Spinal cord (tissue), 10 donors: ENCODE measurements around the gene STXBP1. TPM values are rescaled to one million over a fixed set of nuclear protein-coding genes. Genes with fewer than 3 reads are reported as not detected.
A peak's percentile ranks its signal among the peaks of the same experiment; 100 is the strongest.

Source experiments
- DNase-seq, 6 donors: peaks; one replicate each; pipeline versions ENCODE4 v3.0.0 to v3.0.0-alpha.2; 2013 to 2015; ENCODE audit warnings: low spot score in 6 of 6, low read depth in 4 of 6
- H3K27ac ChIP-seq: one replicate; pipeline ENCODE4 v1.5.1; 2013; ENCODE audit warnings: low read depth, low read length, control low read depth
- H3K27me3 ChIP-seq: one replicate; pipeline ENCODE4 v1.6.1; 2013; ENCODE audit warnings: low read length; ENCODE audit not compliant: control insufficient read depth, insufficient read depth
- H3K36me3 ChIP-seq: one replicate; pipeline ENCODE4 v1.6.1; 2013; ENCODE audit warnings: low read length; ENCODE audit not compliant: control insufficient read depth, insufficient read depth
- H3K4me1 ChIP-seq: one replicate; pipeline ENCODE4 v1.6.1; 2013; ENCODE audit warnings: low read length; ENCODE audit not compliant: control insufficient read depth, insufficient read depth
- H3K4me3 ChIP-seq: one replicate; pipeline ENCODE4 v1.5.1; 2013; ENCODE audit warnings: low read depth, low read length, control low read depth
- H3K9me3 ChIP-seq: one replicate; pipeline ENCODE4 v1.6.1; 2013; ENCODE audit warnings: low read length; ENCODE audit not compliant: control insufficient read depth, insufficient read depth
- WGBS: methylation state at CpG from one replicate; pipeline ENCODE4 v1.1.5; 2013; ENCODE audit warnings: missing lambda C conversion rate; ENCODE audit not compliant: insufficient coverage; 5-methylcytosine and 5-hydroxymethylcytosine counted together
- long read RNA-seq, 4 donors: transcript quantifications; one replicate each; lab custom pipeline, GENCODE V29; 2026
- polyA plus RNA-seq, 2 donors: library from polyadenylated mRNA; unstranded; fragments of 120-200 nt; gene quantifications; one replicate each; pipeline ENCODE4 v1.2.1, GENCODE V29; 2013; ENCODE audit not compliant: insufficient read length in 2 of 2
- total RNA-seq, 2 donors: library from RNA; depleted of rRNA in 1 of 2; stranded (reverse); fragments of 120-200 nt in 1 of 2; fragments of >200 nt in 1 of 2; gene quantifications; one replicate each; pipeline versions ENCODE4 v1.2.3 to v1.2.4, GENCODE V29; 2013 to 2014
- donor health status: healthy.

STXBP1 gene
- total RNA-seq (100 to 1,000 TPM in 1 of 2 donors, 10 to 100 TPM in 1; 45.0 to 113 TPM), polyA plus RNA-seq (100 to 1,000 TPM; 267 to 301 TPM)
- long read RNA-seq, donor 1, transcript STXBP1-212 (1 exons, 2,582 nt): major isoform, 172 of 228 reads
- long read RNA-seq, donor 1, transcript STXBP1-202 (20 exons, 3,967 nt): minor isoform, 21 of 228 reads
- long read RNA-seq, donor 1, transcript STXBP1-201 (19 exons, 3,765 nt): minor isoform, 17 of 228 reads
- long read RNA-seq, donor 1, partial matches to known transcripts: 18 of 228 reads
- long read RNA-seq, donor 1, other reads (novel, unspliced or antisense): 0 of 228 reads
- long read RNA-seq, donor 2, transcript STXBP1-212 (1 exons, 2,582 nt): major isoform, 77 of 90 reads
- long read RNA-seq, donor 2, partial matches to known transcripts: 7 of 90 reads
- long read RNA-seq, donor 2, other reads (novel, unspliced or antisense): 0 of 90 reads
- long read RNA-seq, donor 3, transcript STXBP1-202 (20 exons, 3,967 nt): minor isoform, 5 of 143 reads
- long read RNA-seq, donor 3, transcript STXBP1-201 (19 exons, 3,765 nt): minor isoform, 6 of 143 reads
- long read RNA-seq, donor 3, transcript STXBP1-212 (1 exons, 2,582 nt): major isoform, 118 of 143 reads
- long read RNA-seq, donor 3, partial matches to known transcripts: 14 of 143 reads
- long read RNA-seq, donor 3, other reads (novel, unspliced or antisense): 0 of 143 reads
- long read RNA-seq, donor 4, transcript STXBP1-212 (1 exons, 2,582 nt): major isoform, 30 of 34 reads
- long read RNA-seq, donor 4, partial matches to known transcripts: 0 of 34 reads
- long read RNA-seq, donor 4, other reads (novel, unspliced or antisense): 0 of 34 reads

- under 1% methylated on average over 102 of the region's 102 CpGs for WGBS
- Histone ChIP-seq H3K36me3 (no peaks in the 10 kb centered on the region), H3K27me3 (no peaks in the 10 kb centered on the region), H3K9me3 (no peaks in the 10 kb centered on the region), H3K4me3 (peak within 1 kb of the TSS; percentile 88), H3K4me1 (peaks cover 32% of the 10 kb centered on the region), H3K27ac (peak within 1 kb of the TSS; percentile 86)
- peak; percentile 71 to 97 (median 88) for DNase-seq
These were observed at the start of gene STXBP1 for GRCh38 chr9:127611899-127612790. Gene STXBP1 (plus strand): TSS chr9:127612277. CDS start chr9:127612404, 127 bp downstream.

GRCh38 chr9:127562279-127562796, 49.7 kb upstream of the STXBP1 start:
- no peaks in the 10 kb centered on the region for H3K27me3 ChIP-seq
- H3K9me3 ChIP-seq: no peaks in the 10 kb centered on the region
- H3K4me3 ChIP-seq: no peak overlapping the region
- no peak for DNase-seq
- peaks cover 54% of the 10 kb centered on the region for H3K4me1 ChIP-seq
- 90% methylated on average over 6 of the region's 12 CpGs for WGBS
- peak overlapping the region; percentile 78 for H3K27ac ChIP-seq
- H3K36me3 ChIP-seq: peaks cover 29% of the 10 kb centered on the region

- Histone ChIP-seq H3K4me3 (no peak overlapping the region), H3K4me1 (peaks cover 54% of the 10 kb centered on the region), H3K27ac (peak overlapping the region; percentile 78), H3K36me3 (peaks cover 29% of the 10 kb centered on the region), H3K27me3 (no peaks in the 10 kb centered on the region), H3K9me3 (no peaks in the 10 kb centered on the region)
- peak in 1 of 6 donors; percentile 36 for DNase-seq
- WGBS: 73% methylated on average over 13 of the region's 16 CpGs
These were observed 49.2 kb upstream of the STXBP1 start for GRCh38 chr9:127562841-127563401.

GRCh38 chr9:127563579-127563978, 48.5 kb upstream of the STXBP1 start:
- H3K27ac ChIP-seq: peak overlapping the region; percentile 78
- H3K9me3 ChIP-seq: no peaks in the 10 kb centered on the region
- 94% methylated on average over 9 of the region's 13 CpGs for WGBS
- peaks cover 27% of the 10 kb centered on the region for H3K36me3 ChIP-seq
- no peaks in the 10 kb centered on the region for H3K27me3 ChIP-seq
- peaks cover 53% of the 10 kb centered on the region for H3K4me1 ChIP-seq
- no peak overlapping the region for H3K4me3 ChIP-seq
- no peak for DNase-seq

- no peak overlapping the region for H3K27ac ChIP-seq
- 91% methylated on average over 9 of the region's 11 CpGs for WGBS
- no peak for DNase-seq
- H3K4me1 ChIP-seq: peaks cover 47% of the 10 kb centered on the region
- H3K36me3 ChIP-seq: peaks cover 21% of the 10 kb centered on the region
- H3K9me3 ChIP-seq: no peaks in the 10 kb centered on the region
- no peaks in the 10 kb centered on the region for H3K27me3 ChIP-seq
- H3K4me3 ChIP-seq: no peak overlapping the region
These were observed 46.8 kb upstream of the STXBP1 start for GRCh38 chr9:127565231-127565630.

GRCh38 chr9:127566351-127567001, 45.6 kb upstream of the STXBP1 start:
- no peak for DNase-seq
- Histone ChIP-seq H3K4me1 (peaks cover 43% of the 10 kb centered on the region), H3K9me3 (no peaks in the 10 kb centered on the region), H3K36me3 (peaks cover 15% of the 10 kb centered on the region), H3K27me3 (no peaks in the 10 kb centered on the region), H3K4me3 (peak overlapping the region; percentile 82), H3K27ac (peak overlapping the region; percentile 57)
- WGBS: 75% methylated on average over 9 of the region's 11 CpGs

- WGBS: 37% methylated on average over 13 of the region's 16 CpGs
- Histone ChIP-seq H3K36me3 (peaks cover 12% of the 10 kb centered on the region), H3K4me3 (peak overlapping the region; percentile 82), H3K9me3 (no peaks in the 10 kb centered on the region), H3K4me1 (peaks cover 40% of the 10 kb centered on the region), H3K27me3 (no peaks in the 10 kb centered on the region), H3K27ac (peak overlapping the region; percentile 57)
- DNase-seq: peak in 1 of 6 donors; percentile 54
These were observed 44.9 kb upstream of the STXBP1 start for GRCh38 chr9:127567035-127567729.
